AG10803 (cell line): ENCODE results near the gene CCDC146.
"Not testable (repeated sequence)": the region's sequence is repeated elsewhere in the genome, so short reads cannot be mapped to it uniquely, and the experiment has no call there.

Experiments used
- DNase-seq: peaks from one replicate; pipeline ENCODE4 v3.0.0; 2010; ENCODE audit warnings: low read depth
- H3K4me3 ChIP-seq: 2 replicates; pipeline ENCODE4 v1.5.1; 2011; ENCODE audit warnings: mild to moderate bottlenecking, low read length, control low read depth

CCDC146 gene, protein sequence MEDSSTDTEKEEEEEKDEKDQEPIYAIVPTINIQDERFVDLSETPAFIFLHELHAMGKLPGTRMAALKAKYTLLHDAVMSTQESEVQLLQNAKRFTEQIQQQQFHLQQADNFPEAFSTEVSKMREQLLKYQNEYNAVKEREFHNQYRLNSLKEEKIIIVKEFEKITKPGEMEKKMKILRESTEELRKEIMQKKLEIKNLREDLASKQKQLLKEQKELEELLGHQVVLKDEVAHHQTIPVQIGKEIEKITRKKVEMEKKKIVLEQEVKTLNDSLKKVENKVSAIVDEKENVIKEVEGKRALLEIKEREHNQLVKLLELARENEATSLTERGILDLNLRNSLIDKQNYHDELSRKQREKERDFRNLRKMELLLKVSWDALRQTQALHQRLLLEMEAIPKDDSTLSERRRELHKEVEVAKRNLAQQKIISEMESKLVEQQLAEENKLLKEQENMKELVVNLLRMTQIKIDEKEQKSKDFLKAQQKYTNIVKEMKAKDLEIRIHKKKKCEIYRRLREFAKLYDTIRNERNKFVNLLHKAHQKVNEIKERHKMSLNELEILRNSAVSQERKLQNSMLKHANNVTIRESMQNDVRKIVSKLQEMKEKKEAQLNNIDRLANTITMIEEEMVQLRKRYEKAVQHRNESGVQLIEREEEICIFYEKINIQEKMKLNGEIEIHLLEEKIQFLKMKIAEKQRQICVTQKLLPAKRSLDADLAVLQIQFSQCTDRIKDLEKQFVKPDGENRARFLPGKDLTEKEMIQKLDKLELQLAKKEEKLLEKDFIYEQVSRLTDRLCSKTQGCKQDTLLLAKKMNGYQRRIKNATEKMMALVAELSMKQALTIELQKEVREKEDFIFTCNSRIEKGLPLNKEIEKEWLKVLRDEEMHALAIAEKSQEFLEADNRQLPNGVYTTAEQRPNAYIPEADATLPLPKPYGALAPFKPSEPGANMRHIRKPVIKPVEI

GRCh38 chr7:77121860-77122681, at the start of gene CCDC146:
Gene CCDC146 (plus strand): TSS chr7:77122615. CDS start chr7:77167669, 45,054 bp downstream.
- DNase-seq, result peak; percentile 98
- H3K4me3 ChIP-seq, result peak within 1 kb of the TSS; percentile 76

DNA sequence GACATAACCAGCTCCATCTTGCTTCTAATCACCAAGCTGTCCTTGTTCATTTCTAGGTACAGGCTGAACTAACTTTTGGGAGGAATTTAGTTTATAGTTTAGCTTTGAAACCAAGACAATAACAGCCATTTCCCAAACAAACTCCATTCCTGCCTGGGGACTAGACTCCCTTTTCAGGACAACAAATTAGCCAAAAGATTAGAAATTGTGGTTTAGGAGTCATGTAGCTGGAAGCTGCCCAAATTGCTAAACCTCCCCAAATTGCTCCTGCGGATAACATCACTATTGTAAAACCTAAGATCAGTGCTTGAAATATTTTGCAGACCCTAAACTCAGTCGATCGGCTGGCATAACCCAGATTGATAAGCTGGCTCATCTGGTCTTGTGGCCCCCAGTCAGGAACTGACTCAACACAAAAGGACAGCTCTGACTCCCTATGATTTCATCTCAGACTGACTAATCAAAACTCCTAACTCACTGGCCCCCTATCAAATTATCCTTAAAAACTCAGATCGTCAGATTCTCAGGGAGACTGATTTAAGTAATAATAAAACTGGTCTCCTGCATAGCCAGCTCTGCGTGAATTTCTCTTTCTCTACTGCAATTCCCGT, 47.5 kb upstream of the CCDC146 start:
- DNase-seq, result peak; percentile 1
- not testable (repeated sequence) for H3K4me3 ChIP-seq

GRCh38 chr7:77077060-77077459, 45.4 kb upstream of the CCDC146 start:
- not testable (repeated sequence) for H3K4me3 ChIP-seq, DNase-seq

GRCh38 chr7:77079112-77079511, 43.3 kb upstream of the CCDC146 start:
- DNase-seq, result not testable (repeated sequence)

DNA sequence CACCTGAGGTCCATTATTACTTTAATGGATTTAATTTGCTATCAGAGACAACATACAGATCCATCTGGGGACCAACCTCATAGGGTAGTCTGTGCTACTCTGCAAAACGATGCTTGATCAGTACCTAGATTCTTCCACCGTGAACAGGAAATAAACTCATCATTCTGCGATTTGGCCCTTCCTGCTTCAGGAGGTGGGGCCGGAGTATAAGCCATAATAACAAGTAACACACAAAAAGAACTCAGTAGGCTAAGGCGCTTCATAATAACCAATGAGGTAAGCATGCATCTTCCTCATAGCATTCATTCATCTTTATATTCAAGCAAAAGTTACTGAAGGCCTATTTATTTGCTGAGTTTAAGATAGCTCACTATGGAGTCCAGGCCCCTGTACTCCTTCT, 42.8 kb upstream of the CCDC146 start:
- not testable (repeated sequence) for DNase-seq, H3K4me3 ChIP-seq

More at GRCh38 chr7:77079112-77079511, 43.3 kb upstream of the CCDC146 start:
- H3K4me3 ChIP-seq, result not testable (repeated sequence)

- not testable (repeated sequence) for DNase-seq, H3K4me3 ChIP-seq
Observed at GRCh38 chr7:77080236-77080635, 42.2 kb upstream of the CCDC146 start.

DNA sequence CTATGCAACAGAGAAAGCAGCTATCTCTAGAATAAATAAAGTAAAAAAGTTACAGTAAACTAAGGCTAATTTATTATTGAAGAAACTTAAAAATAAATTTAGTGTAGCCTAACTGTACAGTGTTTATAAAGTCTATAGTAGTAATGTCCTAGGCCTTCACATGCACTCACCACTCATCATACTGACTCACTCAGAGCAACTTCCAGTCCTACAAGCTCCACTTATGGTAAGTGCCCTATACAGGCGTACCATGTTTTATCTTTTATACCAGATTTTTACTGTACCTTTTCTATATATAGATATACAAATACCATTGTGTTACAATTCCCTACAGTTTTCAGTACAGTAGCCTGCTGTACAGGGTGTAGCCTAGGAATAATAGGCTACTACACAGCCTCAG, 40.2 kb upstream of the CCDC146 start:
- not testable (repeated sequence) for H3K4me3 ChIP-seq, DNase-seq

GRCh38 chr7:77092301-77092700, 30.1 kb upstream of the CCDC146 start:
- H3K4me3 ChIP-seq, DNase-seq: not testable (repeated sequence)

GRCh38 chr7:77100501-77100900, 21.9 kb upstream of the CCDC146 start:
- DNase-seq, H3K4me3 ChIP-seq: not testable (repeated sequence)

GRCh38 chr7:77101187-77101586, 21.2 kb upstream of the CCDC146 start:
- H3K4me3 ChIP-seq, DNase-seq: not testable (repeated sequence)

DNA sequence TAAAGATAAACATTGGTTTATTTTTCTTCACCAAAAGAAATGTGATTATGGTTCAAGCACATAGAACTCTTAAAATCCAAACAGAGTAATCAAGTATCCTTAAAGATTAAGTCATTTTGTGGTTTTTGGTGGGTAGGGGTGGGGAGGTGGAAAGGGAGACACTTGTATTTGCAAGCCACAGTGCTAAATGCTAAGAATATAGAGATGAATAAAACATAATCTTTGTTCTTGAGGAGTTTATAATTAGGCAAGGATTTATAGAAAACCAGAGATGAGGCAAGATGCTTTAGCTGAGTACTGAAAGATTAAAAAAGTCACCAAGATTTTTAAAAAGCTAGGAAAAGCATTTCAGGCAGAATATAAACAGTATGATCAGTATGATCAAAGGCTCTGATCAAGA, 19.7 kb upstream of the CCDC146 start:
- DNase-seq, H3K4me3 ChIP-seq: not testable (repeated sequence)

DNA sequence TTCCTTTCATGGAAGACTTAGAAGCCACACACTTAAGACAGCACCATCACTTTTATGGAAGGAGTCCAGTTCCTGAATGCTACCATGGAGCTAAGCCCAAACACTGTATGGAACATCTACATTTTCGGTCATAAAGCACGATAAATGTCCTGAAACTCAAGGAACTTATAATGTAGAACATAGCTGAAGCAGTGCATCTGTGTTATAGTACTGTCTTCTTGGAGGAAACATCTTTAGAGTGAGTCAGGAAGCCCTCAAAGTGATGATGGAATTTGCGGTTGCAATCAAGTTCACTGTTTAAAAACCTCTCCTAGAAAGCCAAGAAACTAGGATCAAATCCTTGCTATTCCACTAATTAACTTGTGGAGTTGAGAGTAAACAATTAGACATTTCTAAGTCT, 16.5 kb upstream of the CCDC146 start:
- peak; percentile 20 for DNase-seq
- not testable (repeated sequence) for H3K4me3 ChIP-seq

DNA sequence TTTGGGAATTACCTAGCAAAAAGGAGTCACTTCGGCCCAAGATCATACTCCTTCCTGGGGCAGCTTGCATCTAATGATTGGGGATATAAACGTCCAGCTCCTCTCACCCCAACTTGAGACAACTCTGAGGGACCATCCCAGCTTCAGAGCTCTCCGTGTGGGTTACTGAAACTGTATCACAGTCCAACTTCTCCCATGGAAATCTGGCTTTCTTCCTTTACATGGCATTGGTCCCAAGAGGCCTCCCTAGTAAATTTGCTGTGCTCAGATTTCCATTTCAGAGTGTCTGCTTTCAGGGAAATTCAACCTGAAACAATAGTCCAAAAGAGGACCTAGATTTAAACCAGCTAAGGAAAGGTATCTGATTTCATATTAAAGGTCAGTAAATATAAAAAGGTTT, 14.8 kb upstream of the CCDC146 start:
- H3K4me3 ChIP-seq, DNase-seq: not testable (repeated sequence)

- not testable (repeated sequence) for H3K4me3 ChIP-seq, DNase-seq
Observed at GRCh38 chr7:77108362-77108761, 14.1 kb upstream of the CCDC146 start.
